Endodermal cell (in vitro differentiated cells): Measurements from ENCODE around the gene UCN2. TPM values are rescaled to one million over a fixed set of nuclear protein-coding genes. Genes with fewer than 3 reads are reported as not detected.

Source experiments
- DNase-seq: peaks from one replicate; pipeline ENCODE4 v3.0.0-alpha.2; 2017
- H3K27ac ChIP-seq: 2 replicates; pipeline ENCODE4 v1.5.1; 2013; ENCODE audit warnings: mild to moderate bottlenecking, low read depth, low read length, moderate library complexity
- H3K27me3 ChIP-seq: 2 replicates; pipeline ENCODE4 v1.6.1; 2013; ENCODE audit warnings: mild to moderate bottlenecking, low read length, moderate library complexity; ENCODE audit not compliant: insufficient read depth, control insufficient read depth, poor library complexity, severe bottlenecking
- H3K36me3 ChIP-seq: 2 replicates; pipeline ENCODE4 v1.7.0; 2013; ENCODE audit warnings: mild to moderate bottlenecking, low read length, moderate library complexity; ENCODE audit not compliant: control insufficient read depth, insufficient read depth
- H3K4me1 ChIP-seq: one replicate; pipeline ENCODE4 v1.7.0; 2013; ENCODE audit warnings: low read length; ENCODE audit not compliant: control insufficient read depth, insufficient read depth
- H3K4me3 ChIP-seq: 2 replicates; pipeline ENCODE4 v1.5.1; 2013; ENCODE audit warnings: mild to moderate bottlenecking, low read length, moderate library complexity
- H3K9ac ChIP-seq: 2 replicates; pipeline ENCODE4 v1.6.1; 2013; ENCODE audit warnings: mild to moderate bottlenecking, low read length, moderate library complexity; ENCODE audit not compliant: poor library complexity, severe bottlenecking; ENCODE audit errors: extremely low read depth
- H3K9me3 ChIP-seq: 2 replicates; pipeline ENCODE4 v1.6.1; 2013; ENCODE audit warnings: mild to moderate bottlenecking, low read length, moderate library complexity; ENCODE audit not compliant: control insufficient read depth
- H3K27ac Mint-ChIP-seq: 2 replicates; pipeline ENCODE4 v1.8.0; 2020; ENCODE audit warnings: mixed read lengths
- H3K27me3 Mint-ChIP-seq: 2 replicates; pipeline ENCODE4 v1.8.0; 2021; ENCODE audit warnings: mild to moderate bottlenecking, mixed read lengths; ENCODE audit not compliant: insufficient read depth
- H3K36me3 Mint-ChIP-seq: 2 replicates; pipeline ENCODE4 v1.8.0; 2020; ENCODE audit warnings: low read depth, mixed read lengths
- H3K4me1 Mint-ChIP-seq: 2 replicates; pipeline ENCODE4 v1.8.0; 2020; ENCODE audit warnings: mixed read lengths
- H3K4me3 Mint-ChIP-seq: 2 replicates; pipeline ENCODE4 v1.8.0; 2020; ENCODE audit warnings: mild to moderate bottlenecking, moderate library complexity, mixed read lengths
- H3K9me3 Mint-ChIP-seq: 2 replicates; pipeline ENCODE4 v1.8.0; 2020; ENCODE audit warnings: mild to moderate bottlenecking, mixed read lengths
- CTCF ChIP-seq: fragments of 200-600 bp; sonication (generic); conservative IDR thresholded peaks from 2 replicates; pipeline ENCODE4 v1.5.0; 2021; ENCODE audit warnings: antibody characterized with exemption, mild to moderate bottlenecking
- WGBS, 2 experiments: methylation state at CpG; one replicate each; pipeline versions ENCODE4 v1.1.5 to v1.1.7; 2013; ENCODE audit warnings: missing lambda C conversion rate in 2 of 2, mixed read lengths in 1 of 2; ENCODE audit not compliant: insufficient coverage in 1 of 2, insufficient read length in 1 of 2; 5-methylcytosine and 5-hydroxymethylcytosine counted together
- total RNA-seq, 2 donors: library from RNA; stranded (reverse); fragmentation: NEBNext Ultra II Directional in 1 of 2; extraction: Animal tissue kit (Norgen Biotek cat#: 25700) in 1 of 2; gene quantifications; 2 replicates in 1 of 2; 3 replicates in 1 of 2; pipeline ENCODE4 v1.2.1, GENCODE V29; 2021

Gene UCN2
- total RNA-seq, 2 donors from 2014 or later, result not detected

GRCh38 chr3:48576647-48577046 lies 13.1 kb upstream of the UCN2 start:
- Histone ChIP-seq H3K4me1 (no peaks in the 10 kb centered on the region), H3K9ac (no peak overlapping the region), H3K9me3 (no peaks in the 10 kb centered on the region), H3K4me3 (no peak overlapping the region), H3K27me3 (no peaks in the 10 kb centered on the region), H3K27ac (no peak overlapping the region), H3K36me3 (no peaks in the 10 kb centered on the region)
- TF ChIP-seq CTCF, result no peak
- no peaks in the 10 kb centered on the region for H3K4me1 Mint-ChIP-seq
- H3K4me3 Mint-ChIP-seq, result no peak overlapping the region
- no peaks in the 10 kb centered on the region for H3K9me3 Mint-ChIP-seq
- 94 to 100% methylated on average over 2 to 4 of the region's 4 CpGs for WGBS, 2 experiments
- DNase-seq, result no peak
- no peak overlapping the region for H3K27ac Mint-ChIP-seq
- H3K36me3 Mint-ChIP-seq, result peaks cover 3% of the 10 kb centered on the region
- H3K27me3 Mint-ChIP-seq, result no peaks in the 10 kb centered on the region

- Histone ChIP-seq H3K27ac (no peak overlapping the region), H3K36me3 (no peaks in the 10 kb centered on the region), H3K27me3 (no peaks in the 10 kb centered on the region), H3K9ac (no peak overlapping the region), H3K9me3 (no peaks in the 10 kb centered on the region), H3K4me3 (no peak overlapping the region), H3K4me1 (no peaks in the 10 kb centered on the region)
- H3K36me3 Mint-ChIP-seq, result peaks cover 3% of the 10 kb centered on the region
- H3K27ac Mint-ChIP-seq, result no peak overlapping the region
- no peaks in the 10 kb centered on the region for H3K4me1 Mint-ChIP-seq
- no peak for DNase-seq
- no peak for TF ChIP-seq CTCF
- 91 to 100% methylated on average over 4 to 17 of the region's 17 CpGs for WGBS, 2 experiments
- H3K9me3 Mint-ChIP-seq, result no peaks in the 10 kb centered on the region
- H3K4me3 Mint-ChIP-seq, result no peak overlapping the region
- H3K27me3 Mint-ChIP-seq, result no peaks in the 10 kb centered on the region
Measured at GRCh38 chr3:48575366-48575765, 11.8 kb upstream of the UCN2 start.

- Histone ChIP-seq H3K9ac (no peak overlapping the region), H3K9me3 (no peaks in the 10 kb centered on the region), H3K27me3 (no peaks in the 10 kb centered on the region), H3K4me3 (no peak overlapping the region), H3K36me3 (no peaks in the 10 kb centered on the region), H3K27ac (no peak overlapping the region), H3K4me1 (no peaks in the 10 kb centered on the region)
- 91 to 100% methylated on average over 5 to 10 of the region's 10 CpGs for WGBS, 2 experiments
- H3K4me1 Mint-ChIP-seq, result no peaks in the 10 kb centered on the region
- H3K27me3 Mint-ChIP-seq, result no peaks in the 10 kb centered on the region
- H3K36me3 Mint-ChIP-seq, result peaks cover 3% of the 10 kb centered on the region
- no peak for TF ChIP-seq CTCF
- no peak overlapping the region for H3K27ac Mint-ChIP-seq
- H3K9me3 Mint-ChIP-seq, result no peaks in the 10 kb centered on the region
- DNase-seq, result no peak
- no peak overlapping the region for H3K4me3 Mint-ChIP-seq
Measured at GRCh38 chr3:48573973-48574585, 10.5 kb upstream of the UCN2 start.
